Gastroesophageal sphincter (tissue), 3 donors: Measurements from ENCODE around the gene KIF26B.

Experiments
- CTCF ChIP-seq, 4 experiments: fragments of 200-600 bp in 2 of 4; fragments of 450-650 bp in 2 of 4; sonication (generic) in 1 of 4; IDR thresholded peaks; one replicate each; pipeline ENCODE4 v1.5.1; 2017 to 2019; ENCODE audit warnings: antibody characterized with exemption in 4 of 4, mild to moderate bottlenecking in 2 of 4, moderate library complexity in 2 of 4
- POLR2AphosphoS5 ChIP-seq: sonication (generic); formaldehyde crosslinking; IDR thresholded peaks from one replicate; pipeline ENCODE4 v1.6.1; 2017; ENCODE audit warnings: antibody characterized with exemption

- TF ChIP-seq POLR2AphosphoS5 (no peak), CTCF (IDR thresholded peaks at IDR 0.05) (no peak)
These were observed 45.4 kb downstream of the KIF26B start for GRCh38 chr1:245200146-245200545.
